Measurements from ENCODE around the gene VPS33A. TPM values are rescaled to one million over a fixed set of nuclear protein-coding genes. Genes with fewer than 3 reads are reported as not detected.

The VPS33A gene
- total and polyA plus RNA-seq, 2 of the 13 experiments (the other 11 are each of a cell fraction or from before 2014, with no cell fraction given): 11.0 to 43.6 TPM

GRCh38 chr12:122207391-122207790, 58.9 kb downstream of the VPS33A start:
- TF ChIP-seq ZSCAN9 (CRISPR knock-in tag; IDR thresholded peaks at IDR 0.05; ENCODE audit: borderline replicate concordance): no peak
- TF ChIP-seq CHD2 (IDR thresholded peaks at IDR 0.05; ENCODE audit: low read depth, low read length): no peak
- TF ChIP-seq ZNF691 (CRISPR knock-in tag; IDR thresholded peaks at IDR 0.05; ENCODE audit: borderline replicate concordance, low read depth): no peak
- no peak for TF ChIP-seq ZBTB34 (CRISPR knock-in tag; IDR thresholded peaks at IDR 0.05)
- no peak for TF ChIP-seq ZNF343 (CRISPR knock-in tag; IDR thresholded peaks at IDR 0.05)
- TF ChIP-seq ZNF597 (CRISPR knock-in tag; IDR thresholded peaks at IDR 0.05): no peak
- TF ChIP-seq ZNF609 (CRISPR knock-in tag; IDR thresholded peaks at IDR 0.05; ENCODE audit: borderline replicate concordance): no peak
- ATAC-seq: no peak
- ChIA-PET POLR2A (interaction anchor here (1.6 kb wide), 1 partner anchor 18 kb away, joined by 3 read pairs; no protein-coding TSS in a partner anchor), CTCF (ENCODE audit: low intra/inter-chr PET ratio, low total read pairs) (no interaction called here)
- H4K20me1 ChIP-seq (ENCODE audit: insufficient read depth, low read length): 0 out of 2 replicates have a peak, but pooled peaks cover 2% of the 10 kb centered on the region
- in situ Hi-C loops (cut with HindIII; ENCODE audit: extremely low pct_ligation_motif_present, low pct_unique_long_range_greater_than_20kb) (no loop called here), intact Hi-C loops (cut with micrococcal nuclease; ENCODE audit: unreplicated experiment) (no loop called here)
- no TSS peak for BruUV-seq (replicated peaks)
- WGBS (ENCODE audit: low lambda C conversion rate): 95% methylated on average over 8 of the region's 8 CpGs
- DNase-seq (ENCODE audit: low spot score): no peak
- no peak overlapping the region for H3K4me3 ChIP-seq (replicated peaks in 1 of 3; ENCODE audit: insufficient read depth in 1 of 3, low read depth in 2 of 3, low read length in 3 of 3)
- no peak for FAIRE-seq
- H3K9me3 ChIP-seq (ENCODE audit: low read length): no peaks in the 10 kb centered on the region
- H2AFZ ChIP-seq (ENCODE audit: low read length): no peak overlapping the region
- H3K36me3 ChIP-seq (replicated peaks in 1 of 2; ENCODE audit: control insufficient read depth in 1 of 2, insufficient read depth in 2 of 2, low read length in 2 of 2): peaks cover 12 to 32% of the 10 kb centered on the region in 2 experiments
- H3K4me1 ChIP-seq (ENCODE audit: insufficient read depth, low read length): peaks cover 8% of the 10 kb centered on the region; the same call in 1 of the 2 replicates
- no peak overlapping the region for H3K27ac ChIP-seq (ENCODE audit: extremely low read length, insufficient read depth, low read length)
- H3K27me3 ChIP-seq (ENCODE audit: control insufficient read depth in 1 of 2, insufficient read depth in 2 of 2, low read length in 2 of 2): peaks cover 6 to 27% of the 10 kb centered on the region in 2 experiments
- H3K9ac ChIP-seq (ENCODE audit: insufficient read depth, low read depth, low read length): no peak overlapping the region
- H3K79me2 ChIP-seq (ENCODE audit: insufficient read depth, low read length): no peaks in the 10 kb centered on the region
- H3K4me2 ChIP-seq (ENCODE audit: low read depth, low read length): no peak overlapping the region

All from HepG2 (cell line).